Inflammatory macrophage treated with lipopolysaccharide for 4 hours (primary cell): ENCODE measurements around the gene PLEKHA5.
"Not testable (repeated sequence)": the region's sequence is repeated elsewhere in the genome, so short reads cannot be mapped to it uniquely, and the experiment has no call there.

Experiments used
- DNase-seq: peaks from one replicate; pipeline ENCODE4 v3.0.0-alpha.2; 2020

The PLEKHA5 gene

GRCh38 chr12:19169222-19169621, 39.7 kb downstream of the PLEKHA5 start:
- no peak for DNase-seq

- not testable (repeated sequence) for DNase-seq
These were observed 40.8 kb downstream of the PLEKHA5 start for GRCh38 chr12:19170286-19170685.

- DNase-seq = no peak
These were observed 42.2 kb downstream of the PLEKHA5 start for GRCh38 chr12:19171731-19172130.

- DNase-seq = no peak
These were observed 48.2 kb downstream of the PLEKHA5 start for GRCh38 chr12:19177754-19178153.

GRCh38 chr12:19179986-19180385, 50.5 kb downstream of the PLEKHA5 start:
- no peak for DNase-seq

- DNase-seq = no peak
These were observed 52.3 kb downstream of the PLEKHA5 start for GRCh38 chr12:19181666-19182426.

GRCh38 chr12:19183121-19183838, 53.7 kb downstream of the PLEKHA5 start:
- DNase-seq = no peak

- DNase-seq = no peak
These were observed 55.9 kb downstream of the PLEKHA5 start for GRCh38 chr12:19185262-19185929.

GRCh38 chr12:19186722-19187661, 57.5 kb downstream of the PLEKHA5 start:
- DNase-seq = peak; percentile 56

GRCh38 chr12:19189522-19189921, 60.0 kb downstream of the PLEKHA5 start:
- no peak for DNase-seq

- peak; percentile 78 for DNase-seq
These were observed 60.9 kb downstream of the PLEKHA5 start for GRCh38 chr12:19190292-19191031.

- DNase-seq = no peak
These were observed 61.6 kb downstream of the PLEKHA5 start for GRCh38 chr12:19191089-19191488.

GRCh38 chr12:19191563-19191962, 62.0 kb downstream of the PLEKHA5 start:
- DNase-seq = no peak

- DNase-seq = no peak
These were observed 63.2 kb downstream of the PLEKHA5 start for GRCh38 chr12:19192710-19193109.

- DNase-seq = no peak
These were observed 65.4 kb downstream of the PLEKHA5 start for GRCh38 chr12:19194963-19195362.

- DNase-seq = no peak
These were observed 67.6 kb downstream of the PLEKHA5 start for GRCh38 chr12:19196959-19197630.

- DNase-seq = no peak
These were observed 68.7 kb downstream of the PLEKHA5 start for GRCh38 chr12:19198272-19198671.

- DNase-seq = no peak
These were observed 69.8 kb downstream of the PLEKHA5 start for GRCh38 chr12:19199332-19199731.

- no peak for DNase-seq
These were observed 70.7 kb downstream of the PLEKHA5 start for GRCh38 chr12:19200261-19200660.

GRCh38 chr12:19201661-19202060, 72.1 kb downstream of the PLEKHA5 start:
- peak; percentile 59 for DNase-seq

GRCh38 chr12:19203013-19203412, 73.5 kb downstream of the PLEKHA5 start:
- no peak for DNase-seq
